ENCODE data around the gene CTIF.

- TF ChIP-seq POLR2A (IDR thresholded peaks at IDR 0.05; ENCODE audit: low read depth, low read length) (no peak), POLR2AphosphoS5 (IDR thresholded peaks at IDR 0.05; ENCODE audit: low read depth, low read length) (no peak), PAX5 (IDR thresholded peaks at IDR 0.05; ENCODE audit: insufficient read depth, low read length, severe bottlenecking) (no peak), SPI1 (IDR thresholded peaks at IDR 0.05; ENCODE audit: low read depth, low read length) (no peak), TAF1 (IDR thresholded peaks at IDR 0.05; ENCODE audit: low read depth, low read length) (no peak), POU2F2 (IDR thresholded peaks at IDR 0.05; ENCODE audit: low read depth, low read length) (no peak)
These were observed 82.4 kb downstream of the CTIF start for GRCh38 chr18:48621240-48621639.

Measured in GM12891 (cell line).